ENCODE data around the gene UFC1.

UFC1 gene

GRCh38 chr1:161182214-161182613 is 28.4 kb downstream of the UFC1 start:
- no peak for DNase-seq (ENCODE audit: low read depth)

DNA sequence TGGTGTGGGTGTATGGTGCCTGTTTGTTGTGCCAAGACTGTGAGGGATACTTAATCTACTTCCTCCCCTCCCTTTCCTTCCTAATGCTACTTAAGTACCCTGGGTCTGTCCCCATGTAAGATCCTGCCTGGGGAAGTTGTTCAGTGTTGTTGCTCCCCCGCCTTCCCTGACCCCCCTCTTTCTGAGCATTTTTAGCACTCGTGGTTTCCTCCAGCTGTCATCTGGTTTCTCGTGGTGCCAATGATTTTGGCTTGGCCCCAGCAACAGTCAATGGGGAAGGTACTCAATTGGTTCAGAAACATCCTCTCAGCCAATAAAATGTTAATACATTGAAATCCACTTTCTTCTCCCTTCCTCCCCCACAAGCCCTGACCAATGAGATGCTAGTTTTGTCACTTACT is 31.5 kb downstream of the UFC1 start:
- DNase-seq (ENCODE audit: low read depth): no peak
- TF ChIP-seq CTCF (IDR thresholded peaks at IDR 0.05; ENCODE audit: control insufficient read depth, extremely low read depth, insufficient read depth): no peak
- H3K4me3 ChIP-seq (ENCODE audit: low read depth, low read length): no peak overlapping the region

More at GRCh38 chr1:161182214-161182613, 28.4 kb downstream of the UFC1 start:
- H3K4me3 ChIP-seq (ENCODE audit: low read depth, low read length): no peak overlapping the region
- TF ChIP-seq CTCF (IDR thresholded peaks at IDR 0.05; ENCODE audit: control insufficient read depth, extremely low read depth, insufficient read depth): no peak

DNA sequence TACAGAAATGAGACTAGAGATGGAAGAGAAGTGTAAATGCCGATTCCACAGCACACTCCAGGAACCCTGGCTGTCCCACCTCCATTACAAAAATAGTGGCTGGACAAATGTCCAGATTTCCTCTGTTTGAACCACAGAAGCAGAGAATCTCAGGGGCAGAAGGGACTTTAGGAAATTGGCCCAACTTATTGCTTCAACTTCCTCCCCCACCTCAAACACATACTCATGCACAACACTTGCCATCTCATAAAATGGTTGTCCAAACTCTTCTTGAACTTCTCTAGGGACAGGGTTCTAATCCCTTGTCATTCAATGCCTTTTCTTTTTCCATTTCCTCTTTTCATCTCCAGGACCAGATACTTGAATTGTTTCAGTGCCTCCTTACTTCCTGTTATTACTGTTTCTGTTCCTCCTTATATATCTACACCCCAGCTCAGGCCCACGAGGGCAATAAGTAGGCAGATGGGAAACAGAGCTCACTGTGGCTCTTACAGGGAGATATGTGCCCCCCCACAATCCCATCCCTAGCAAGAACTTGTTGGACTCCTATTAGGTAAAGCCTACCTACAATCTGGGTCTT is 32.0 kb downstream of the UFC1 start:
- no peak for DNase-seq (ENCODE audit: low read depth)
- no peak for TF ChIP-seq CTCF (IDR thresholded peaks at IDR 0.05; ENCODE audit: control insufficient read depth, extremely low read depth, insufficient read depth)
- no peak overlapping the region for H3K4me3 ChIP-seq (ENCODE audit: low read depth, low read length)

GRCh38 chr1:161187311-161187710 is 33.5 kb downstream of the UFC1 start:
- no peak overlapping the region for H3K4me3 ChIP-seq (ENCODE audit: low read depth, low read length)
- TF ChIP-seq CTCF (IDR thresholded peaks at IDR 0.05; ENCODE audit: control insufficient read depth, extremely low read depth, insufficient read depth): no peak
- DNase-seq (ENCODE audit: low read depth): no peak

- H3K4me3 ChIP-seq (ENCODE audit: low read depth, low read length): no peak overlapping the region
- no peak for TF ChIP-seq CTCF (IDR thresholded peaks at IDR 0.05; ENCODE audit: control insufficient read depth, extremely low read depth, insufficient read depth)
- no peak for DNase-seq (ENCODE audit: low read depth)
Observed at GRCh38 chr1:161188381-161188780, 34.6 kb downstream of the UFC1 start.

DNA sequence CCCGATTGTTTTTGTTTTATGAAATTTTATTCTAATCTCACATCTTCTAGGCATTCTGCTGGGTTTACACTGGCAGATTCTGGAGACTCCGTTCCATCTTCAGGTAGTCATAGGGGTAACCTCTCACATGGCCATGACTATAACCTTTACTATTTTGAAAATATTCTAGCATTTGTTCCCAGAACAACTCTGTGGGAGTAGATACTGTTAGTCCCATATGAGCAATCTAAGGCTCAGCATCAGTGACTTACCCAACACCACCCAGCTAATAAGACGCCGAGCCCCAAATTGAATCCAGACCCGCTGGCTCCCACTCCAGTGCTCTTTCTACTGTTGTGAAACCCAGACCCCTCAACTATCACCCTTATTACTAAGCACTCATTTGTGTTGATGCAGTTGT is 35.3 kb downstream of the UFC1 start:
- no peak for TF ChIP-seq CTCF (IDR thresholded peaks at IDR 0.05; ENCODE audit: control insufficient read depth, extremely low read depth, insufficient read depth)
- DNase-seq (ENCODE audit: low read depth): no peak
- no peak overlapping the region for H3K4me3 ChIP-seq (ENCODE audit: low read depth, low read length)

GRCh38 chr1:161190962-161191521 is 37.3 kb downstream of the UFC1 start:
- TF ChIP-seq CTCF (IDR thresholded peaks at IDR 0.05; ENCODE audit: control insufficient read depth, extremely low read depth, insufficient read depth): no peak

More at GRCh38 chr1:161190962-161191521, 37.3 kb downstream of the UFC1 start:
- H3K4me3 ChIP-seq (ENCODE audit: low read depth, low read length): no peak overlapping the region
- no peak for DNase-seq (ENCODE audit: low read depth)
